Measurements from ENCODE around the gene RFX3.

The RFX3 gene

DNA sequence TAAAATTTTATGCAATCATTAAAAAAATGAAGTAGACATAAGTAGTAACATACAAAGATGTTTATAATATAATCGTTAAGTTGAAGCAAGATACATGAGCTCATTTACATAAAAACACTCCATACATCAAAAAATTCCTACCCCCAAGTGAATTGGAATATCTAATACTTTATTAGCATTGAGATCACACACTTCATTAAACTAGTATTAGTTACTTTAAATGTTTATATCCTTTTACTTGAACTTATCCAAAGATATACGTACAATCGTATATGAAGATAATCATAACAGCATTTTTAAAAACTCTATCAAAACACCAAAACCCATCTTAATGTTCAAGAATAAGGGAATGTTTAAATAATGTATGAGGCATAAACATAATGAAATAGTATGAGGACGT is 275.1 kb downstream of the RFX3 start:
- H3K4me3 ChIP-seq: no peak overlapping the region

DNA sequence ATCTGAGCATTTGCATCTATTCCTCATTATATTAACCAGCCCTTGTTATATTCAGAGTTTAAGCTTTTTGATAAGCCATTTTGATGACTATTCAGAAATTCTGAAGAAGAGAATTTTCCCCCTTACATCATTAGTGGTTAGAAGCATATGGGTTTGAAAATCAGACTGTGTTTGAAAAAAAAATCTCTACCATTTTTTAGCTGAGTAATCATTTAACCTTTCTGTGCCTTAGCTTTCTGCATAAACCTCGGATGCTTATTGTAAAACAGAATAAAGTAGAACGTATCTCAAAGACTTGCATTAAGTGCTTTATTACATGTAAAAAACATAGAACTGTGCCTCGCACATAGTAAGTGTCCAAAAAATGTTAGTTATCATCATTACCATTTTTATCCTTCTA is 278.6 kb downstream of the RFX3 start:
- Histone ChIP-seq H3K27ac (no peak overlapping the region), H3K4me3 (no peak overlapping the region)

More for the DNA sequence above, 275.1 kb downstream of the RFX3 start:
- no peak overlapping the region for H3K27ac ChIP-seq

DNA sequence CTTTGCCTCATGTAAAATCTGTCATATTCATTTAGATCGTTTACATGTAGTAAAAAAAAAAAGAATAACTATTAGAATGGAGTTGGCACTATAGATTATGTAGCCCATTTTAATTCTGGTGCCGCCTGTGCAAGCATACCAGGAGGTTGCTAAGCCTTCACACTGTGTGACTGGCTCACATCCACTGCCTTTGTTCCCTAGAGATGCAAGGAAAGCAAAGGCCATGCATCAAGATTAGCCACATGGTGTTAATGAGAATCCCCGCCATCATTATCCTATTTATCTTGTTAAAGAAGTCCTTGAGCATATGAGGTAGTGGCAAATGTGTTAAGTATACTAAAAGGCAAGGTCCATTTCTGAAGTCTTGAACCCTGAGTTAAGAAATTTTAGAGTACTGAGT is 279.6 kb downstream of the RFX3 start:
- Histone ChIP-seq H3K27ac (no peak overlapping the region), H3K4me3 (no peak overlapping the region)

DNA sequence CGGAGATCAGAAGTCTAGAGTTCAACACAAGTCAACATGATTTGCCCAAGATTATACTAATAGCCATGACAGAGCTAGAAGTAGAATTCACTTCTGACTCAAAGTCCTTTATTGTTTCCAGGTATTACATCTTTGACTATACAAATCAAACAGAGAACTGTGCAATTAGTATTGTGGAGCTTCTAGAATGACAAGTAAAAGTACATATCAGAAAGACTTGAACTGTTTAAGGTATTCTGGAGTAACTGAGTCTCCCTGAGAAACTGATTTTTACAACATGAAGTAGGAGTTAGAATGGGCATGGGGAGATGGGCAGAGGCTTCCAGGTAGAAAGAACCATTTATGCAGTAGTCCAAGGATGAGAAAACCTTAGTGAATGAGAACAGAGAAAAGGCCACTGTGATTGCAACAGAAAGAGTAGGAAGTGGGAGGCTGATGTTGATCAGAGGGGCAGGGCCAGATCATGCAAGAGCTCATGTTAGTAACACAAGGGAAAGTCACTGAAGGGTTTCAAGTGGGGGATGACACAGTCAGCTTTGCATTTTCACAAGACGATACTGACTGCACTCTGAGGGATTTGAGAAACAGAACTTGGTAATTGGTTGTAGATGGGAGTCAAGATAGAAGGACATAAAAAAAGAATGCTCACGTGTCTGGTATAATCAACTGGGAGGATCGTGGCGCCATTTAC is 280.7 kb downstream of the RFX3 start:
- no peak overlapping the region for H3K4me3 ChIP-seq
- H3K27ac ChIP-seq: no peak overlapping the region

DNA sequence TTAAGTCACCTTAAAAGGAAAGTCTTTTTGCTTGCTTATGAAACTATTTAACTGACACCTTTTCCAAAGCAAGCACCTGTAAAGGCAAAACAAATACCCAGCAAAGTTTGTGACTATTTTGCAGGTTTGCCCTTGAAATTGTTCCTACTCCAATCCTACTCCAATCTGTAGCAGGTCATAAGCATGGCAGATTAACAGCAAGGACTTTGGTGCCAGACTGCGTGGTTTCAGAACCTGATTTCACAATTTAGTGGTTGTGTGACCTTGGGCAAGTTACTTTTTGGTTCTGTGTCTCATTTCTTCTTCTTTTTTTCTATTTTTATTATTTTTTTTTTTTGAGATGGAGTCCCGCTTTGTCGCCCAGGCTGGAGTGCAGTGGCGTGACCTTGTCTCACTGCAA is 282.1 kb downstream of the RFX3 start:
- no peak overlapping the region for H3K27ac ChIP-seq
- no peak overlapping the region for H3K4me3 ChIP-seq

DNA sequence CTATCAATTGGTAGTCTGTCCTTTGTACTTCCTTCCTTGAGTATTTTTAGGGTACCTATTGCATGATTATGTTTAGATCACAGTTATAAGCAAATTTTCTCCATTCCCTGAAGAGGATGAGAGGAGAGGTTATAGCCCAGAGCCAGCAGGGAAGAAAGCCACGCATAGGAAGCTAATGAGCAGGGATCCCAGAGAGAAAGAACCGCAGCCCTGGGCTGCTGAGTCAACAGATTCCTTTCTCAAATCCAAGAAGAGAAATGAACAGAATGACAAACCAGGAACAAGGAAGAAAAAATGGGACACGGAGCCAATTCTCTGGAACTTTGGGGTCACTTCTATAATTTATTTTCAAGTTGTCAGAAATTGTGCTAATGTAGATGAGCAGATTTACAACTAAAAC is 284.5 kb downstream of the RFX3 start:
- Histone ChIP-seq H3K27ac (no peak overlapping the region), H3K4me3 (no peak overlapping the region)

DNA sequence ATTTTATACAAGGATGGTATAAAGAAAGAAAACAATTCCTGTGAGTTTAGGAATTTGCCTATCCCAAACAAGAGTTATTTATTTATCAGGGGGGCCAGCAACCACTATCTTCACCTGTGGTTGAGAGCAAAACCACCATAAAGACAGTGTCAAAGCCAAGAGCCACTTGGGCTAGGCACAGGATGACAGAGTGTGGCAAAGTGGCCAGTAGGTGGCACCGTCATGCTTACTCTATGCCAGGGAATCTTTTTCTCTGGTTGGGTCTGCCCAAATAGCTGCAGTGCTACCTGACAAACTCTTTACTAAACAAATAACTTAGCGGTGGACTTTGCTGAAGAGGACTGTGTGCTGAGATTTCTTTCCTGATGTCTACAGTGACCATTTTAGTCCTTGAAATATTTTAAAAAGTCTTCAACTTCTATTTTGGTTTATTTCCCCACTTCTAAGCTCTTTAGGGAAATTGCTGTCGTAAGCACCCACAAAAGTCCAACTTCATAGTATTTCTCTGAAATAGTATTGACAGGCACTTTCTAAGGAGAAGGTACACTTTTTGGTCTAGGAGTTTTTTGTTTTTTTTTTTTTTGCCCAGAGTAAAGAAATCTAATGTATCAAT is 285.0 kb downstream of the RFX3 start:
- Histone ChIP-seq H3K4me3 (no peak overlapping the region), H3K27ac (no peak overlapping the region)

DNA sequence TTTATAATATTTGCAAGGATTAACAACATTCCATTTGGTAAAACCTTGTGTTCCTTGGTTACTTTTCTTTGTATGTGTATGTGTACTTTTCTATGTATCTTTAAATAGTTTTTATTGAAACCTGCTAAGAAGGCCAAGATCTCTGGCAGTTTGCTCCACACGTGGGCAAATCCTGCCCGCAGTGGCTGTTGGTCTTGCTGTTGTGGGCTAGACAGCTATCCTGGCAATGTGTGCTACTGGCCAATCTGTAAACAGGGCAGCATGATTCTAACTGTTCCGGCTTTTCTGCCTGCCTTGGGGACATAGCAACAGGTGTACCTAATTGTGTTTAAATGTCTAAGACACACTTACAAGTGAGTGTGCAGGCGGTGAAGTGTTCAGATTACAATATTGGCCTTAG is 286.6 kb downstream of the RFX3 start:
- no peak overlapping the region for H3K4me3 ChIP-seq
- H3K27ac ChIP-seq: no peak overlapping the region

DNA sequence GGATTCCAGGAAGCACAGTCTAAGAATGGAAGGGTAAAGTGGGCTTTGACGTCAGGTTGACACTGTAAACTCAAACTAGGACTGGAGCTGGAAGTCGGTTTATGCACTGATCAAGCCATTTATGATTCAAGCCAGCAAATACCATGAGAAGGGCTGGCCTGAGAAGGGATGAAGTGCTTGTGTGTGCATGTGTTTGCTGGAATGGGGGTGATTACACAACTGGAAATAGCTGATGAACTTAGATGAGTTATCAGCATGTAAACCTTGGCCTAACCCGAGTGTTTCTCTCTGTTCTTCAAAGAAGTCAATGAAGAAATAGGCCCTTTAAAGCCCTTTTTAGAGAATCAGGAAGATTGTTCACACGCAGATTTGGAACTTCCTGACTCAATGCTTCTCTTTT is 287.6 kb downstream of the RFX3 start:
- Histone ChIP-seq H3K4me3 (no peak overlapping the region), H3K27ac (no peak overlapping the region)

DNA sequence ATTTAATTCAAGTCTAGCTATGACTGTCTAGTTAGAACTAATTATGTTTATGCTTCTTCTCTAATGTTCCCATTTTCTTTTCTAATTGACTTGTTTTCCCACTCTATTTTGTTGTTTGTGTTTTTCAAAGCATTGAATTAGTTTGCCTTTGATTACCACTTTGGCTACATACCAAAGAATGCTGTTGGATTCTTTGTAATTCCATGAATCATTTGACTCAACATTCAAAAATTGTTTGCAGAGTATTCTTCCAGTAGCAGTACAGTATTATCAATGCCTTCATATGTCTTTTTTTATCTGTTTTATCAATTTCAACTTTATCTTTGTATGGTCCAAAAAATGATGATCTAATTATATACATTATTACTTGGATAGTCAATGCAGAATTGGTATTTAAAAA is 288.7 kb downstream of the RFX3 start:
- Histone ChIP-seq H3K27ac (no peak overlapping the region), H3K4me3 (no peak overlapping the region)

DNA sequence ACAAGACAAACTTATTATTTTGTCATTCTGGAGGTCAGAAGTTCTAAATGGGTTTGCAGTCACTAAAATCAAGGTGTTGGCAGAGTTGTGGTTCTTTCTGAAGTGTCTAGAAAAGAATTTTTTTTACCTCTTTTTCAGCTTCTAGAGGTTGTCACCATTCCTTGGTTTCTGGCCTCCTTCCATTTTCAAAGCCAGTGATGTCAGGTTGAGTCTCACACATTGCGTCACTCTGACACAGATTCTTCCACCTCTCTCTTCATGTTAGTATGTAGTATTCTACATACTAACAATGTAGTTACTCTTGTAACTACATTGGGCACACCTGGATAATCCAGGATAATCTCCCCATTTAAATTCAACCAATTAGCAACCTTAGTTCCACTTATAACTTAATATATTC is 290.3 kb downstream of the RFX3 start:
- no peak overlapping the region for H3K27ac ChIP-seq
- no peak overlapping the region for H3K4me3 ChIP-seq

DNA sequence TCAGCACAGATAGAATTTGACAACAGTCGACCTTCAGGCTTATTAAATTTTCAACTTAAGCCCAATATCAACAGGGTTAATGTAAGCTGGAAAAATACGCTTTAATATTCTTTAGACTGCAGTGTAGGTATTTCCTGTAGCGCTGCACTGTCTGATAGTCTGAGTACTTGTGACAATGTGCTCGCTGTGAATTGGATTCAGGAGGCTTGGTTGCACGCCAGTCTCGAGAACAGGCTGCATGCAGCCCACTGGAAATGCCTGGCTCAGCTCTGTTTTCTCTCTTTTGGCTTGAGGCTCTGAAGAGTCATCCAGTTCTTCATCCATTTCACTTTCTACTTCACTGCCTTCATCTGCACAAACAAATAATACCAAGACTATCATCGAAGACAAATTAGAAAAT is 300.9 kb downstream of the RFX3 start:
- H3K27ac ChIP-seq: no peak overlapping the region
- H3K4me3 ChIP-seq: no peak overlapping the region

DNA sequence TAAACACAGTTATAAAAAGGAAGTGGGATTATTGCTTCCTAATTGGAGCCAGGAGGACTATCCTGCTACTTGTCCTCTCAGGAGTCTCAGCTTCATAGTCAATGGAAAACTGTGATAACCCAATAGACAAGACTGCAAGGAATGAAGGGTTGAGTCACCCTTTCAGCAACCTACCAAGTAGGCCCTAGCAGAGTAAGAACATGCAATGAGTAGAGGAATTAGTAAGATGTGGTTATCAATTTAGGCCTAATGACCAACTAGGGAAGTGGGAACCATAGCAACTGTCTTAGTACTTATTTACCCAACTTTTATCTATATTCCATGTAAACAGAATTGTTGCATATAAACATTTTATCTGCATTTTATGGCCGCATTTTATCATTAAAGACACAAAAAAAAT is 310.1 kb downstream of the RFX3 start:
- Histone ChIP-seq H3K27ac (no peak overlapping the region), H3K4me3 (no peak overlapping the region)

DNA sequence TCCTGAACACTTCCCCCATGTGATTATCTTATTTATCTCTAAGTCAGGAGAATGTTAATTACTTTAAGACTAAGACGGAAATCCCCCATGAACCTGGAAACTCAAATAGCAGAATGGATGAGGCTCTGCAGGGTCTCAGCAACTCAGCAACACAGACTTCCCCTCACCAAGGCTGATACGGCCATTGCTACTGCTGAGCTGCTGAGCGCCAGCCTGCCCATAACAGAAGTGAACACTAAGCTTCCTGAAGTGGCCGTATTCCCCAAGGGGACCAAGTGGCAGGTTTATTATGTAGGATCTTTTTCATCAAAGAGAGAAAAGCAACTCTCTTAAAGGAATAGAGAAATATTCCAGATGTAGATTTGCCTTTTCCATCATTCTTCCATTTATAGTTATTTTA is 311.1 kb downstream of the RFX3 start:
- Histone ChIP-seq H3K27ac (no peak overlapping the region), H3K4me3 (no peak overlapping the region)

DNA sequence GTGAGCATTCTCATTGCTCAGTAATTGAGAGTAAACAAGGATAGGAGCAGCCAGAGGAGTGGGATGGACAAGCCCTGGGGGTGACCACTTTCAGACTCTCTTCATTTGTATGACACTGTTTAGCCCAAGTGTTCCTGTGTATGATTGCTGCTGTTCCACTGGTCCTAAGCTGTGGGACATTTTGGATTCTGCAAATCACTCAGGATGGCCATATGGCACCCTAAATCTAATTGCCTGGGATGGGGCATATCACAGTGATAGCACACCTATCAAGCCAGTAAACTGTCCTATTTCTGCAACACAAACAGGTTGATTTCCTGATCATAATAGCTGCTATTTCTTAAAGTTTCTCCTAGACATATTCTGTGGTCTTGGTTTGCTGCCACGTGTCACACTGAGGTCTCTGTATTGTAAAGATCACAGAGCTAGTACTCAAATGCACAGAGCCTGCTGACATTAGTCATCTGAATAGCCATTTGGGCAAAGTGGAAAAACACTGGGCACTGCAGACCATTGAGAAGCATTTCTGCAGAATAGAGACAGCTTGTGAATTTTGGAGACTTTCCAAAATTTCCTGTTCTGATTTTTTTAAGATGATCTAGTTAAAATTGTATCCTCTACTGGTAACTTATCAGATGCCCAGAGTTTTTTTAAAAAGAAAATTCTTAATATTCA is 320.2 kb downstream of the RFX3 start:
- Histone ChIP-seq H3K4me3 (no peak overlapping the region), H3K27ac (no peak overlapping the region)

DNA sequence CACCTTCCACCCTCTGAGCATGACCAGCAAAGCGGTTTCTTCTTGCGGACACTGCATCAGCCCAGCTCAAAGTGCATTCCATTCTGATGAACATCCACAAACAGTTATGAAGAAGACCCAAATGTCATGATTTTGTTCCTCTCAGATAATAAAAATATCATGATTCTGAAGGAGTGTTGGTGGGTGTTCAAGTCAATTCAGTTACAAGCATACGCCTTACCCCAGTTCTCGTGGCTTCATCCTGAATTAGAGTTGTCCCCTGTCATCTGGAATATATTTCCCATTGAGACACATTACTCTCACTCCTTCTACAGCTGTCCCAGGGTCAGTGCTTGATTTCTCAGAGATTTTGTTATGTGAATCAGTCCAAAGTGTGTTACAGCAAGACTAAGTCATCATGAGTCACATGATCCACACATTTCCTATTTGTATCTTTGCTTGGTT is 325.4 kb downstream of the RFX3 start:
- no peak overlapping the region for H3K4me3 ChIP-seq
- H3K27ac ChIP-seq: no peak overlapping the region

DNA sequence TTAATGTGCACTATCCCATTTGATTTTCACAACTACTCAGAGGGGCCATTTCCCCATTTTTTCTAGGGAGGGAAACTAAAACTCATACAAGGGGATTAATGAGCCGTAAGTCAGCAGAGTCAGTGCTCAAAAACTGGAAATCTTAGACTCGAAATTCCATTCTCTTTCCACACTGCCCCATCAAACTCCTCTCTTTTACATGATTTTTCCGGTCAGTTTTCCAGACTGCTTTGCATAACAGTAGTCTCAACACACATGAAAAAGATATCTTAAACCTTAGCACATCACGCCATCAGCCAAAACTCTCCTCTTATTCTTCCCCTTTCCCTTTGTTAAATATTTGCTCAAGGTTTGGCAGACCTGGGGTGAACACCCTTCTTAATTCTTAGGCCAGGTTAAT is 332.0 kb downstream of the RFX3 start:
- no peak overlapping the region for H3K4me3 ChIP-seq
- H3K27ac ChIP-seq: no peak overlapping the region

DNA sequence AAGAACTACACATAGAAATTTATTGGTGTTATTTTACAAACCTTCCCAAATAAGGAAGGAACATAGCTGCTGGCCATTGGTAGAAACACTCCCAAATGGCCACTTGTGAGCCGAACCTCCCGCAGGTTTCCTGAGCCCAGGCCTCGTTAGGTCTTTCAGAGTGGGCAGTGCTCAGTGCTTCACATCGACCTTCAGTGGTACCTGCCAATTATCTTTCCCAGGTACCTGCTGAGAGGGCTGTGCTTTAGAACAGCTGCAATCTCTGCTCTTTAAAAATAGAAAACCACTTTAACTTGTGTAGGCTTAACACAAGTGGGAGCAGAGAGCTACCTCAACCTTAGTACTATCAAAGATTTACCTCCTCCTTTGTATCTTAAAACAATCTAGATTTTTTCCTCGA is 334.1 kb downstream of the RFX3 start:
- H3K27ac ChIP-seq: no peak overlapping the region
- no peak overlapping the region for H3K4me3 ChIP-seq

DNA sequence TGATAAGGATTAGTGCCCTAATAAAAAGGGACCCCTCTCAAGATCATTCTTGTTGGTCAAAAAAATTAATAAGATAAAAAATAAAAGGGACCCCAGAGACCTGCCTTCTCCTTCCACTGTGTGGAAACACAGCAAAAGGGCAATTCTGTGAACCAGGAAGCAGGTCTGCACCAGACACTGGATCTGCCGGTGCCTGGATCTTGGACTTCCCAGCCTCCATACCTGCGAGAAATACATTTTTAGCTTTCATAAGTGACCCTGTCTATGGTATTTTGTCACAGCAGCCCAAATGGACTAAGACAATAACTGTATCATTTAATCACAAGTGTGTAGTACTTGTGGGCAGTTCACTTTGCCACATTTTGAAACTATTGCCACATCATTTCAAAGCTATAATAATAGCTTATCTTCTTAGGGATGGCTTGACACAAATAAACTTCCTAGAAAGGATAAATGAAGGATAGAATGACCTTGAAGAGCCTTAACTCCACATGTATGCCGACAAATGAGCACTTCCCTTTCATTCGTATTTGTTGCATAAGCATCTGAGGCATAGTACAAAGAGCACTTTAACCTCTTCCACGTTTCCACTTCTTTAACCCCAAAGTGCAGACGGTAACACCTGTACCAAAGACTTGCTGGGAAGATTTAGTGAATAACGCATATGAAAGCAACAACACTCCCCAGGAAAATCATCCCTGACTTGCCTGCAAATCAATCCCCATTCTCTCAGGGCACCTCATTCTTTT is 336.5 kb downstream of the RFX3 start:
- Histone ChIP-seq H3K4me3 (no peak overlapping the region), H3K27ac (no peak overlapping the region)

DNA sequence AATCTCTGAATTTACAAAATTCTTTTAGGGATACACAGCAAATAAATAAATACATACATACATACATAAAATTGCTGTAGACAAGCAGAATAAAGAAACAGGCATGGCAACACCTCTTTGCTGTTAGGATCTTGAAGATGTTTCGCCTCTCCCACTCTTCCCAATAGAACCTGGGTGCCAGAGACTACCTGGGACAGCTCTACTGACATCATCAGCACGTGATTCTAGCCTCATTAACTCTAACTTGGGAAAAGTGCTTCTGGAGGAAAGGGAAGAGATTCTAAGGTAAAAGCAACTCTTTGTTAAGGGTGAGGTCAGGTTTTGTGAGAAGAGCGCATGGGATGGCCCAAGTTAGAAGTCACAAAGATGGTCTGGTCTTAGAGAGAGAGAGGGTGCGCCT is 339.1 kb downstream of the RFX3 start:
- Histone ChIP-seq H3K4me3 (no peak overlapping the region), H3K27ac (no peak overlapping the region)

All from skin epidermis (tissue), 12 donors.